Liver (tissue), 9 donors: ENCODE measurements around the gene FTO. TPM values are rescaled to one million over a fixed set of nuclear protein-coding genes. Genes with fewer than 3 reads are reported as not detected.
A peak's percentile ranks its signal among the peaks of the same experiment; 100 is the strongest.

Experiments used
- DNase-seq: peaks from one replicate; pipeline ENCODE4 v3.0.0-alpha.2; 2017; ENCODE audit warnings: low spot score
- H3K27ac ChIP-seq, 2 donors: one replicate each; pipeline ENCODE4 v1.7.0; 2013; ENCODE audit warnings: inconsistent platforms in 2 of 2, low read length in 2 of 2, control low read depth in 1 of 2, low read depth in 1 of 2, mild to moderate bottlenecking in 1 of 2
- H3K27me3 ChIP-seq, 4 donors: one replicate each; pipeline versions ENCODE4 v1.6.1 to v1.7.0; 2013; ENCODE audit warnings: low read length in 3 of 4, inconsistent platforms in 1 of 4, mild to moderate bottlenecking in 1 of 4, moderate library complexity in 1 of 4; ENCODE audit not compliant: control insufficient read depth in 4 of 4, insufficient read depth in 4 of 4
- H3K36me3 ChIP-seq, 4 donors: one replicate each; pipeline versions ENCODE4 v1.6.1 to v1.7.0; 2013; ENCODE audit warnings: low read length in 3 of 4, mild to moderate bottlenecking in 3 of 4, low read depth in 1 of 4, moderate library complexity in 1 of 4; ENCODE audit not compliant: control insufficient read depth in 4 of 4, insufficient read depth in 3 of 4
- H3K4me1 ChIP-seq, 4 donors: one replicate each; pipeline versions ENCODE4 v1.6.1 to v1.7.0; 2013; ENCODE audit warnings: low read length in 3 of 4, mild to moderate bottlenecking in 3 of 4, moderate library complexity in 1 of 4; ENCODE audit not compliant: control insufficient read depth in 4 of 4, insufficient read depth in 4 of 4
- H3K4me3 ChIP-seq, 3 donors: one replicate each; pipeline versions ENCODE4 v1.6.1 to v1.7.0; 2013; ENCODE audit warnings: low read length in 3 of 3, control low read depth in 1 of 3, low read depth in 1 of 3, mild to moderate bottlenecking in 1 of 3
- H3K9ac ChIP-seq, 2 donors: one replicate each; pipeline ENCODE4 v1.7.0; 2013; ENCODE audit warnings: low read length in 2 of 2, mild to moderate bottlenecking in 2 of 2, moderate library complexity in 2 of 2, control low read depth in 1 of 2, low read depth in 1 of 2
- H3K9me3 ChIP-seq, 4 donors: one replicate each; pipeline versions ENCODE4 v1.6.1 to v1.7.0; 2013; ENCODE audit warnings: low read length in 3 of 4; ENCODE audit not compliant: control insufficient read depth in 4 of 4
- EGR1 ChIP-seq, 2 donors: IDR thresholded peaks; 2 replicates each; pipeline ENCODE4 v1.6.1; 2016 to 2018; ENCODE audit warnings: antibody characterized with exemption in 2 of 2, low read depth in 2 of 2
- FOXA1 ChIP-seq: IDR thresholded peaks from 2 replicates; pipeline ENCODE4 v1.6.1; 2016; ENCODE audit warnings: antibody characterized with exemption
- FOXA2 ChIP-seq: IDR thresholded peaks from 2 replicates; pipeline ENCODE4 v1.6.1; 2016; ENCODE audit warnings: antibody characterized with exemption
- GABPA ChIP-seq, 2 donors: IDR thresholded peaks in 1 of 2; conservative IDR thresholded peaks in 1 of 2; 2 replicates each; pipeline ENCODE4 v1.6.1; 2016; ENCODE audit warnings: antibody characterized with exemption in 2 of 2, mild to moderate bottlenecking in 1 of 2, moderate library complexity in 1 of 2
- HNF4A ChIP-seq, 2 donors: conservative IDR thresholded peaks; 2 replicates each; pipeline ENCODE4 v1.6.1; 2016; ENCODE audit warnings: antibody characterized with exemption in 2 of 2, mild to moderate bottlenecking in 2 of 2
- HNF4G ChIP-seq: IDR thresholded peaks from 2 replicates; pipeline ENCODE4 v1.6.1; 2016; ENCODE audit warnings: antibody characterized with exemption
- JUND ChIP-seq, 2 donors: IDR thresholded peaks; 2 replicates each; pipeline ENCODE4 v1.6.1; 2016; ENCODE audit warnings: antibody characterized with exemption in 2 of 2
- RAD21 ChIP-seq, 2 donors: IDR thresholded peaks; 2 replicates each; pipeline ENCODE4 v1.6.1; 2016; ENCODE audit warnings: antibody characterized with exemption in 2 of 2, mild to moderate bottlenecking in 2 of 2
- RXRA ChIP-seq, 2 donors: IDR thresholded peaks; 2 replicates each; pipeline ENCODE4 v1.6.1; 2017 to 2018; ENCODE audit warnings: antibody characterized with exemption in 2 of 2, mild to moderate bottlenecking in 1 of 2
- SP1 ChIP-seq: IDR thresholded peaks from 2 replicates; pipeline ENCODE4 v1.6.1; 2018; ENCODE audit warnings: antibody characterized with exemption, mild to moderate bottlenecking
- TAF1 ChIP-seq: conservative IDR thresholded peaks from 2 replicates; pipeline ENCODE4 v1.6.1; 2016; ENCODE audit warnings: antibody characterized with exemption, mild to moderate bottlenecking
- YY1 ChIP-seq: IDR thresholded peaks from 2 replicates; pipeline ENCODE4 v1.6.1; 2016; ENCODE audit warnings: antibody characterized with exemption, mild to moderate bottlenecking
- WGBS: extraction: QIAGEN DNeasy Blood & Tissue Kit; methylation state at CpG from one replicate; pipeline ENCODE4 v1.1.7; 2013; 5-methylcytosine and 5-hydroxymethylcytosine counted together
- polyA plus RNA-seq, 2 donors: library from polyadenylated mRNA; stranded (reverse) in 1 of 2; unstranded in 1 of 2; fragments of 200-250 nt in 1 of 2; fragments of >200 nt in 1 of 2; fragmentation: Nextera tagmentation in 1 of 2; extraction: Ambion mirVana in 1 of 2; gene quantifications; one replicate each; pipeline versions ENCODE4 v1.2.1 to v1.2.3, GENCODE V29; 2013 to 2015
- total RNA-seq, 2 donors: library from RNA; depleted of rRNA; stranded (reverse); fragments of >200 nt; gene quantifications; one replicate each; pipeline ENCODE4 v1.2.3, GENCODE V29; 2014
- TF ChIP-seq, protein P1 (sequence below): IDR thresholded peaks from 2 replicates; pipeline ENCODE4 v1.6.1; 2016; ENCODE audit warnings: antibody characterized with exemption, mild to moderate bottlenecking
- donor health status: healthy.
- donor health status: healthy.
- donor health status: healthy.
- donor health status: healthy.
- donor health status: healthy.

Gene FTO
- total and polyA plus RNA-seq, 4 donors = 12.0 to 54.2 (median 24.6) TPM

DNA sequence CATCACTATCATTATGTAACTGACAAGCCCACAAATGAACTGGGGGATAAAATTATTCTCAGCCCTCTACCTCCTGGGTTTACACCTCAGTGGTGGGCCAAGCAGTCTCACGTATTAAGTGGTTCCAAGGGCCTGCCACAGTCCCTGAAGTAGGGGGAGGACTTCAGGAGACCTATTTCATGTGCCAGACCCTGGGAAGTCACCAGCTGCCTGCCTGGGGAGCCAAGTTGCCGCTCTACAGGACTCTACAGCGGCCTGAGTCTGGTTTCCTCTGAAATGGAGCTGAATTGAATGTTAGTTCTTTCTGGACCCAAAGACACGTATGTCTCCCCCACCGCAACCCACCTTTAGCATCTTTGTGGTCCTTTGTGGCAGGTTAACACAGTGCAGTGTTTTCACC, 395.7 kb downstream of the FTO start (continued):
- TF ChIP-seq GABPA (IDR thresholded peaks at IDR 0.05 in 1 of 2, conservative IDR thresholded peaks at IDR 0.05 in 1 of 2) (no peak), FOXA1 (no peak)

DNA sequence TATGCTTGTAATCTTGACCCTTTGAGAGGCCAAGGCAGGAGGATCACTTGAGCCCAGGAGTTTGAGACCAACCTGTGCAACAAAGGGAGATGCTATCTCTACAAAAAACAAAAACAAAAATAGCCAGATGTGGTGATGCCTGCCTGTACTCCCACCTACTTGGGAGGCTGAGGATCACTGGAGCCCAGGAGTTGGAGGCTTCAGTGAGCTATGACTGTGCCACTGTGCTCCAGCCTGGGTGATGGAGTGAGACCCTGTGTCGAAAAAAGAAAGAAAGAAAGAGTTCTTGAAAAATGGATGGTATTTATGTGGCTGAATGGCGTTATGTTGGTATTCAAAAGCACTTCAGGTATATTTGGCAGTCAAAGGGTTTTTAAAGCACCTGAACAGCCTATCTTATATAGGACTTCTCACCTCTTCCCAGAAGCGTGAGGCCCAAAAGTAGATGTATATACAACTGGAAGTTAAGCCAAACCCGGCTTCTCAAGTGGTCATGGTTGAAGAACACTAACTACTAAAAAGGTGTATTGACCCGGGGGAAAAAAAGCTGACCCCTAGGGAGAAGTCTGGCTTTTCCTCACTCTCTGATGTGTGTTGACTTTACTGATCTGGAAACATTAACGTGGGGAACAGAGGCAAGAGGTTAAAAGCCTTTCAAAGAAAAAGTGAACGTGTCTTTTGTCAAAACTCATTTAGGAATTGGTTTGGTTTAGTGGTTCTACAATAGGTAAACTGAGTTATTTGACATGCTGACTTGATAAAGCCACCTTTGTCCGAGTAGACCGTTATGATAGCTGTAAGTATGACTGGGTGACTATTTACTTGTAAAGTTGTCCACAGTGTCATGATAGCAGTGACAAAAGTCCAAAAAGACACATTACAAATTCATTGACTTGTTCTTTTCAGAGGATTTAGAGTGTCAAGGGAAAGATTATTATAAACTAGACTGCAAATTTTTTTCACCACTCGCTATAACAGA, 399.2 kb downstream of the FTO start:
- 66% methylated on average over 10 of the region's 10 CpGs for WGBS
- Histone ChIP-seq H3K36me3 (no peaks in the 10 kb centered on the region), H3K4me1 (peaks cover 0 to 4% (median 0%) of the 10 kb centered on the region in 4 donors), H3K9me3 (no peaks in the 10 kb centered on the region), H3K27me3 (no peaks in the 10 kb centered on the region), H3K4me3 (no peak overlapping the region), H3K27ac (peak overlapping the region in 1 of 2 donors; percentile 20), H3K9ac (no peak overlapping the region)
- DNase-seq = no peak
- TF ChIP-seq RXRA (IDR thresholded peaks at IDR 0.05) (peak; percentile 8 to 33), EGR1 (IDR thresholded peaks at IDR 0.05; ENCODE audit: low read depth in 2 of 2) (no peak), HNF4A (conservative IDR thresholded peaks at IDR 0.05) (peak; percentile 59 to 64)

DNA sequence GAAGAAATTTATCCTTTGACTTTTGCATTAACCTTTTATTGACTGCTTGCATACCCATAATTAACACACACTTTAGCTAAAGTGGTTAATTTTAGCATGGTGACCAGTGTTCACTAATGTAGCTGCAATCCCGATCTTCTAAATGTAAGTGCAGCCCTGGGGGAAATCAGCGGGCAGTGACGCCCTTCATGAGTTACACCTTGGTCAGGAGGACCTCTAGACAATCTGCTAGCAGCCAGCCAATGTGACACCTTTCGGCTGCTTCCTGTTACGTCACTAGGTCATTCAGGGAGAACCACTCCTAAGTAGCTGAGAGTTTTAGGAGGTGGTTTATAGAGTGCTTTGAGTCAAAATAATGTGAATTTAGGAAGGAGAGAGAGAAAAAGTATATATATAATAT, 402.1 kb downstream of the FTO start:
- TF ChIP-seq, protein P1, sequence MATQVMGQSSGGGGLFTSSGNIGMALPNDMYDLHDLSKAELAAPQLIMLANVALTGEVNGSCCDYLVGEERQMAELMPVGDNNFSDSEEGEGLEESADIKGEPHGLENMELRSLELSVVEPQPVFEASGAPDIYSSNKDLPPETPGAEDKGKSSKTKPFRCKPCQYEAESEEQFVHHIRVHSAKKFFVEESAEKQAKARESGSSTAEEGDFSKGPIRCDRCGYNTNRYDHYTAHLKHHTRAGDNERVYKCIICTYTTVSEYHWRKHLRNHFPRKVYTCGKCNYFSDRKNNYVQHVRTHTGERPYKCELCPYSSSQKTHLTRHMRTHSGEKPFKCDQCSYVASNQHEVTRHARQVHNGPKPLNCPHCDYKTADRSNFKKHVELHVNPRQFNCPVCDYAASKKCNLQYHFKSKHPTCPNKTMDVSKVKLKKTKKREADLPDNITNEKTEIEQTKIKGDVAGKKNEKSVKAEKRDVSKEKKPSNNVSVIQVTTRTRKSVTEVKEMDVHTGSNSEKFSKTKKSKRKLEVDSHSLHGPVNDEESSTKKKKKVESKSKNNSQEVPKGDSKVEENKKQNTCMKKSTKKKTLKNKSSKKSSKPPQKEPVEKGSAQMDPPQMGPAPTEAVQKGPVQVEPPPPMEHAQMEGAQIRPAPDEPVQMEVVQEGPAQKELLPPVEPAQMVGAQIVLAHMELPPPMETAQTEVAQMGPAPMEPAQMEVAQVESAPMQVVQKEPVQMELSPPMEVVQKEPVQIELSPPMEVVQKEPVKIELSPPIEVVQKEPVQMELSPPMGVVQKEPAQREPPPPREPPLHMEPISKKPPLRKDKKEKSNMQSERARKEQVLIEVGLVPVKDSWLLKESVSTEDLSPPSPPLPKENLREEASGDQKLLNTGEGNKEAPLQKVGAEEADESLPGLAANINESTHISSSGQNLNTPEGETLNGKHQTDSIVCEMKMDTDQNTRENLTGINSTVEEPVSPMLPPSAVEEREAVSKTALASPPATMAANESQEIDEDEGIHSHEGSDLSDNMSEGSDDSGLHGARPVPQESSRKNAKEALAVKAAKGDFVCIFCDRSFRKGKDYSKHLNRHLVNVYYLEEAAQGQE = no peak
- TF ChIP-seq RAD21 (IDR thresholded peaks at IDR 0.05) (no peak), FOXA2 (no peak), SP1 (no peak), FOXA1 (no peak)
- peaks cover 0 to 4% (median 0%) of the 10 kb centered on the region in 4 donors for H3K4me1 ChIP-seq
- H3K27me3 ChIP-seq = no peaks in the 10 kb centered on the region
- DNase-seq = no peak
- H3K27ac ChIP-seq = no peak overlapping the region
- WGBS = 91% methylated on average over 5 of the region's 5 CpGs
- H3K4me3 ChIP-seq = no peak overlapping the region
- no peak overlapping the region for H3K9ac ChIP-seq
- no peaks in the 10 kb centered on the region for H3K9me3 ChIP-seq
- no peaks in the 10 kb centered on the region for H3K36me3 ChIP-seq

DNA sequence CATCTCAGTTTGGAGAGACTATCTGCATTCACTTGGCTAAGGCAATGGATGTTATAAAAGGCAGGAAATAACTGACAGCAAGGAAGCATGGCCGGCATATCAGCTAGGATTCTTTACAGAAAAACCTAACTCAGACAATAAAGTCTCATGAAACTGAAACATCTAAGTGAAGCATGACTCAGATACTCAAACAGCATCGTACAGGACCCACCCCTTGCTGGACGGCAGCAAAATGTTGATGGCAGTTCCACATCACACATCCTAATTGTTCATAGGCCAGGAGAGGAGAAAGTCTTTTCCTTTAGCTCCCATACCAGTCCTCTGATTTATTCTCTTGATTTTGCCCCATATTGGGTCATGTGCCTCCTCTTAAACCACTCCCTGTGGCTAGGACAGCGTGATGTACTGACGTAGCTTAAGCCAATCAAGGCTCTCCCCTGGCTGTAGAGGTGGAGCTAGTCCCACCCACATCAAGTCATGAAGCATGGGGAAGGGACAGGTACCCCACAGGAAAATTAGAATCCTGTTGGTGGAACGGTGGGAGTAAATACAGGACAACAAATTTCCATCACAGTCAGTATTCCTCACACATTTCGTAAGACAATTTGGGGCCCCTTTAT, 403.7 kb downstream of the FTO start:
- no peak for DNase-seq

More for the DNA sequence above, 403.7 kb downstream of the FTO start:
- WGBS = 87% methylated on average over 7 of the region's 7 CpGs
- Histone ChIP-seq H3K9ac (no peak overlapping the region), H3K27ac (no peak overlapping the region), H3K4me3 (no peak overlapping the region), H3K36me3 (peaks cover 0 to 5% (median 1%) of the 10 kb centered on the region in 4 donors), H3K9me3 (no peaks in the 10 kb centered on the region), H3K27me3 (no peaks in the 10 kb centered on the region), H3K4me1 (peaks cover 0 to 4% (median 0%) of the 10 kb centered on the region in 4 donors)
- TF ChIP-seq RXRA (IDR thresholded peaks at IDR 0.05) (no peak), GABPA (IDR thresholded peaks at IDR 0.05 in 1 of 2, conservative IDR thresholded peaks at IDR 0.05 in 1 of 2) (no peak), SP1 (no peak), HNF4A (conservative IDR thresholded peaks at IDR 0.05) (no peak), TAF1 (no peak), YY1 (no peak), RAD21 (IDR thresholded peaks at IDR 0.05) (no peak), JUND (IDR thresholded peaks at IDR 0.05) (no peak), HNF4G (no peak)
- TF ChIP-seq, protein P1 = no peak
